GM18508 (cell line): Measurements from ENCODE around the gene TAC4.

ENCODE experiments used
- ATAC-seq: cut with Tn5 transposase; IDR thresholded peaks from one replicate; pipeline ENCODE4 v1.9.1; 2021; ENCODE audit warnings: moderate number of reproducible peaks; ENCODE audit not compliant: insufficient read depth, unreplicated experiment

The TAC4 gene

GRCh38 chr17:49873926-49874325 lies 26.1 kb upstream of the TAC4 start:
- no peak for ATAC-seq

GRCh38 chr17:49873466-49873865 lies 25.6 kb upstream of the TAC4 start:
- ATAC-seq, result no peak

GRCh38 chr17:49872754-49873377 lies 25.0 kb upstream of the TAC4 start:
- no peak for ATAC-seq

- no peak for ATAC-seq
Observed at GRCh38 chr17:49871211-49871610, 23.3 kb upstream of the TAC4 start.

- ATAC-seq, result no peak
Observed at GRCh38 chr17:49870298-49870697, 22.4 kb upstream of the TAC4 start.

- no peak for ATAC-seq
Observed at GRCh38 chr17:49869038-49869374, 21.1 kb upstream of the TAC4 start.

- ATAC-seq, result no peak
Observed at GRCh38 chr17:49866882-49867413, 19.1 kb upstream of the TAC4 start.

- ATAC-seq, result no peak
Observed at GRCh38 chr17:49866019-49866380, 18.1 kb upstream of the TAC4 start.

- no peak for ATAC-seq
Observed at GRCh38 chr17:49862781-49863331, 15.0 kb upstream of the TAC4 start.

GRCh38 chr17:49861150-49861884 lies 13.4 kb upstream of the TAC4 start:
- no peak for ATAC-seq

GRCh38 chr17:49859991-49860953 lies 12.4 kb upstream of the TAC4 start:
- no peak for ATAC-seq

GRCh38 chr17:49858796-49859195 lies 10.9 kb upstream of the TAC4 start:
- no peak for ATAC-seq

GRCh38 chr17:49854126-49854525 lies 6.3 kb upstream of the TAC4 start:
- ATAC-seq, result no peak

- ATAC-seq, result no peak
Observed at GRCh38 chr17:49853470-49854015, 5.7 kb upstream of the TAC4 start.

- no peak for ATAC-seq
Observed at GRCh38 chr17:49851387-49852291, 3.8 kb upstream of the TAC4 start.

- ATAC-seq, result no peak
Observed at GRCh38 chr17:49850772-49851386, 3.0 kb upstream of the TAC4 start.

- ATAC-seq, result no peak
Observed at GRCh38 chr17:49850218-49850610, 2.3 kb upstream of the TAC4 start.

- ATAC-seq, result no peak
Observed at GRCh38 chr17:49848739-49849138, 870 bp upstream of the TAC4 start.
